NCI-H1105 (cell line): ENCODE data around the gene RAB41.
"Not testable (repeated sequence)": the region's sequence is repeated elsewhere in the genome, so short reads cannot be mapped to it uniquely, and the experiment has no call there.

Experiments
- DNase-seq: peaks from one replicate; lab custom pipeline; 2025; lab: John Stamatoyannopoulos, UW

Gene RAB41

DNA sequence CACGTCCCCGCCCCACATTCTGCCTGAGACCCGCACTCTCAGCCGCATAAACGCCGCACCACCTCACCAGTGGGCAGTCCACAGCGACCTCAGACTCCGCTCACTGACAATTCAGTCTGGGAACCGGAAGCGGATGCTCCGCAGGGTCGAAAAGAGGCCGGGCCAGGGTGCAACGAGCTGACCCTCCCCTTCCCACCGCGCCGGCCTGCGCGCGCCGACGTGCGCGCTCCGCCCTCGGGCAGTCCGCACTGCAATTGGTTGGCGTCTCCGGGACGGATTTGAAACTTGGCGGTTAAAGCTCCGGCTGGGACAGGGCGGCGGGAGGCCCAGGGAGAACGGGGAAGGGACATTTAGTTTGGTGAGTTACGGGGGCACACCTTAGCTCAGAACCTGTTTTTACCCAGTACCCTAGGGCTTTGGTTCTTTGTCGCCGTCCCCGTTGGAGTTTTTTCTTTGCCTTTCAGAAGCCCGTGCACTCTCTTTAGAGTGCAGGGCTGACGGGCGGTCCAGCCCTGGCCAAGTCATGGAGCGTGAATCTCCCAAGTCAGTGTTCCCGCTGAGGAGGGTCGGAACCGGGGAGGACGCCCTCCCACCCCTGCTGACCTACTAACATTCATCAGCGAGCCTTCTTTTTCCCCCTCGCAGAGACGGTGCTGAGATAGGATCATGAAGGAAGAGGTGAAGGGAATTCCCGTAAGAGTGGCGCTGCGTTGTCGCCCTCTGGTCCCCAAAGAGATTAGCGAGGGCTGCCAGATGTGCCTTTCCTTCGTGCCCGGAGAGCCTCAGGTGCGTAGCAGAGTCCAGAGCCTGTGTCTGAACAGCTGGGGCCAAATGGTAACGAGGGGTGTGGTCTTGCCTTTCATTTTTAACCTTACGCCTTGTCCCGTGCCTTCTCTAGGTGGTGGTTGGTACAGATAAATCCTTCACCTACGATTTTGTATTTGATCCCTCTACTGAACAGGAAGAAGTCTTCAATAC is 8.1 kb downstream of the RAB41 start, which contains the start of the genes KIF4A and PDZD11:
TSS of gene KIF4A (plus strand) at position 312 of the 978 bp plus-strand sequence. CDS start at position 667, 355 bp downstream.
TSS of gene PDZD11 (minus strand) at position 135 of the 978 bp plus-strand sequence. CDS start 586 bp downstream, outside the sequence.
- peak; percentile 49 for DNase-seq

DNA sequence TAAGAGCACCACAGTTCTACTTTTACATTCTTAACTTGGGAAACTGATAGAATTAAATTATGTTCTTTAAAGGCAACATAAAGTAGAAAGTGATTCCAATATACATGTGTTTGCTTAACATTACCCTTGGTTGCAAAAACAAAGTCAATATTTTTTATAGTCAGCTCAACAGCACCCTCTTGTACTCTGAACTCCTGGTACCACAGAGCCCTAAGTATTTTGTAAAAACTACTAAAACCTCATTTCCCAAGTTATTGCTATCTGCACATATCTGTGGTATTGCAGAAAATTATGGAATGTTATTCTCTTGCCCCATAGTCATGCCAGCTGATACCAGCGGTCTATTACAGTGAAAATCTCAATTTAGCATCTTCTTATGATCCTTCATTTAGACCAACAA is 10.8 kb downstream of the RAB41 start:
- DNase-seq: no peak

DNA sequence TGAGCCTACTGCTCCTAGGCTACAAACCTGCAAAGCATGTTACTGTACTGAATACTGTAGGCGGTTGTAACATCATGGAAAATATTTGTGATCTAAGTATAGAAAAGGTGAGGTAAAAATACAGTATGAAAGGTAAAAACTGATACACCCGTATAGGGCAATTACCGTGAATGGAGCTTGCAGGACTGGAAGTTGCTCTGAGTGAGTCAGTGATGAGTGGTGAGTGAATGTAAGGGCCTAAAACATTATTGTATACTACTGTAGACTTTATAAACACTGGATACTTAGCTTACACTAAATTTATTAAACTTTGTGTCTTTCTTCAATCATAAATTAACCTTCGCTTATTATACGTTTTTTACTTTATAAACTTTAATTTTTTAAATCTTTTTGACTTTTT is 11.6 kb downstream of the RAB41 start:
- no peak for DNase-seq

DNA sequence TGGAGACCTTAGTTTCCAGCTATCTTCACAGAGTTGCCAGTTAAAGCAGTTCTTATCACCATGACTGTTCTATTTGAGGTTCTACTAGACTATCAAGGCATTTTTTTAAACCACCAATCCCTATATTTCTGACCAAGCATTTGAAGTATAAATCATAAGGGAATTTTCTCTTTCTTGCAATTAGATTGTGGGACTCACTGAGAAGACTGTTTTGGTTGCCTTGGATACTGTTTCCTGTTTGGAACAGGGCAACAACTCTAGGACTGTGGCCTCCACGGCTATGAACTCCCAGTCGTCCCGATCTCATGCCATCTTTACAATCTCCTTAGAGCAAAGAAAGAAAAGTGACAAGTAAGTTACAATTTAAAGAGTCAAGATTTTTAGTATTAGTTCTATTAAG is 19.7 kb downstream of the RAB41 start:
- DNase-seq: no peak

DNA sequence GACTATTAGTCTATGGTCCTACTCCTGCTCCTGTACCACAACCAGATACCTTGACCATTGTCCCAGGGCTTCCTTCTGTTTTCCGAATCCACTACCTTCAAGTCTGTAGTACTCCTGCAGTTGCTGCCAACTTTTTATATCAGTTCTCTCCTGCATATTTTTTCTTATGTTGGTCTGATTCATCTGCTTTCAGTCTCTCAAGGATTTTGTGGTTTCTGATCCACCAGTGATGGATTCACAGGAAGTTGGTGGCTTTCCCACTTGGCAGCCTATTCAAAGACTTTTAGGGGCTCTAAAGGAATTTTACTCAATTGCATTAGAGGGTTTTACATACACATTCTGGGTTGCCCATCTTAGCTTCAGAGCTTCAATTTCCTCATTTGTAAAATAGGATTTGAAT is 31.5 kb downstream of the RAB41 start:
- no peak for DNase-seq

DNA sequence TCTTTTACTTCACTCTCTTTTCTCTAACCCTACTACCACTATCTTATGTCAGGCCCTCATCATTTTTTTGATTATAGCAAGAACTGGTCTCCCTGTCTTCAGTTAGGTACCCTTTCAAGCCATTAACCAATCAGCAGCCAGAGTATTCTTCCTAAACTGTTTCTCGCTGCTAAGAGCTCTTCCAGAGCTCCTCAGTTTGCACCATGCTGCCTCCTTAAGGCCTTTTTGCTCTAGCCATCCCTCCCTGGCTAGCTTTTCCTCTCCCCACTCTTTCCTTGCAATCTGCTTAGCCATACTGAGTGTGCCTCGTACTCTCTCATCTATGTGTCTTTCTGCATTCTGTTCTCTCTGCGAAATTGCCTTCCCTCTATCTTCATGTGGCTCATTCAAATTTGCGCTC is 40.8 kb downstream of the RAB41 start:
- DNase-seq: no peak

DNA sequence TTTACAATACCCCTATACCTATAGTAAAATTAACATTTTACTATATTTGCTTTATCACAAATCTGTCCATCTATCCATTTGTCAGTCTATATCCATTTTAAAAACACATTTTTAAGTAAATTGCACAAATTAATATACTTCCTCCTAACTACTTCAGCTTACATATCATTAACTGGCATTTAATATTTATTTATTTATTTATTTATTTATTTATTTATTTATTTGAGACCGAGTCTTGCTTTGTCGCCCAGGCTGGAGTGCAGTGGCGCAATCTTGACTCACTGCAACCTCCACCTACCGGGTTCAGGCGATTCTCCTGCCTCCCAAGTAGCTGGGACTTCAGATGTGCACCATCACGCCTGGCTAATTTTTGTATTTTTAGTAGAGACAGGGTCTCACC is 41.7 kb downstream of the RAB41 start:
- not testable (repeated sequence) for DNase-seq

DNA sequence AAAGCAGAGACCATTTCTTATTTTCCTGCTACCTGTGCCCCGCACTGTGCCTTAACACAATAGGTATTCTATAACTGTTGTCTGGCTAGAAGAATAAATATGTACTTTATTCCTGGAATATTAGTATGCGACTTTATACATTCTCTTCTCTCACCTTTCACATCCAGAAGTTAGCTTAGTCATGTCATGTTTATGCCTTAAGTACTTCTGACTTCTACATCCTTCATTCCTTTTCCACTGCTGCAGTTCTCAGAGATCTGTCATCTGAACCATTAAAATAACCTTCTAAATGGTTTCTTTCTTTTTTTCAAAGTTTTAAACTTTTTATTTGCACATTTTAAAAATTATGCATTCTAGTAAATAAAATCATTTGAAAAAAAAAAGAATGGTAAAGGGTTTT is 42.4 kb downstream of the RAB41 start:
- no peak for DNase-seq

DNA sequence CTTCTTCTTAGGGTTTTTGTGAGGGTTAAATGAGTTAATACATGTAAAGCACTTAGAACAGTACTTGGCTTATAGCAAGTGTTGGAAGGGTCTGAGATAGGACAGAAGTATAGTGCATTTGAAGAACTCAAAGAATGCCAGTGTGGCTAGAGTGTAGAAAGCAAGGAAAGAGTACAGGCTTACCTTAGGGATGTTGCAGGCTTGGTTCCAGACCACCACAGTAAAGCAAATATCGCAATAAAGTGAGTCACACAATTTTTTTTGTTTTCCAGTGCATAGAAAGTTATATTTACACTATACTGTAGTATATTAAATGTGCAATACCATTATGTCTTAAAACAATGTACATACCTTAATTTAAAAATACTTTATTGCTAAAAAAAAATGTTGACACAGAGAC is 49.2 kb downstream of the RAB41 start:
- no peak for DNase-seq

DNA sequence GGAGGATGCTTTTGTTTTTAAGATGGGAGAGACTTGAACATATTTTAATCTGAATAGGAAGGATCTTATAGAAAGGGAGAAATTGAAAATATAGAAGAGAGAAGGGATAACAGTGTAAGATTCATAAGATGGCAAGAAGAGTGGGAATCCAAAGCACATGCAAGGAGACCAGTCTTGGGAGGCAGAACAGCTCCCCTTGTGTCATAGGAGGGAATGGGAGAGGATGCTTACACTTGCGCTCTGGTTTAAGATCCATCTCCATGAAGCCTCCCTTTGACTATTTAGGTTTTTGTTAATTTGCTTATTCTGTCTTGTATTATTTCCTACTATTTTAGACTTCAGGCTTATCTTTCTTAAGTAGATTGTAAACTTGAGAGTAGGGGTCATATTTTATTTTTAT is 50.6 kb downstream of the RAB41 start:
- no peak for DNase-seq
